ENCODE measurements around the gene TNFRSF1A. TPM values are rescaled to one million over a fixed set of nuclear protein-coding genes. Genes with fewer than 3 reads are reported as not detected.

The TNFRSF1A gene
- polyA plus RNA-seq, 1 donor (not counting 4 experiments of a cell fraction or from before 2014, with no cell fraction given), result 101 TPM

DNA sequence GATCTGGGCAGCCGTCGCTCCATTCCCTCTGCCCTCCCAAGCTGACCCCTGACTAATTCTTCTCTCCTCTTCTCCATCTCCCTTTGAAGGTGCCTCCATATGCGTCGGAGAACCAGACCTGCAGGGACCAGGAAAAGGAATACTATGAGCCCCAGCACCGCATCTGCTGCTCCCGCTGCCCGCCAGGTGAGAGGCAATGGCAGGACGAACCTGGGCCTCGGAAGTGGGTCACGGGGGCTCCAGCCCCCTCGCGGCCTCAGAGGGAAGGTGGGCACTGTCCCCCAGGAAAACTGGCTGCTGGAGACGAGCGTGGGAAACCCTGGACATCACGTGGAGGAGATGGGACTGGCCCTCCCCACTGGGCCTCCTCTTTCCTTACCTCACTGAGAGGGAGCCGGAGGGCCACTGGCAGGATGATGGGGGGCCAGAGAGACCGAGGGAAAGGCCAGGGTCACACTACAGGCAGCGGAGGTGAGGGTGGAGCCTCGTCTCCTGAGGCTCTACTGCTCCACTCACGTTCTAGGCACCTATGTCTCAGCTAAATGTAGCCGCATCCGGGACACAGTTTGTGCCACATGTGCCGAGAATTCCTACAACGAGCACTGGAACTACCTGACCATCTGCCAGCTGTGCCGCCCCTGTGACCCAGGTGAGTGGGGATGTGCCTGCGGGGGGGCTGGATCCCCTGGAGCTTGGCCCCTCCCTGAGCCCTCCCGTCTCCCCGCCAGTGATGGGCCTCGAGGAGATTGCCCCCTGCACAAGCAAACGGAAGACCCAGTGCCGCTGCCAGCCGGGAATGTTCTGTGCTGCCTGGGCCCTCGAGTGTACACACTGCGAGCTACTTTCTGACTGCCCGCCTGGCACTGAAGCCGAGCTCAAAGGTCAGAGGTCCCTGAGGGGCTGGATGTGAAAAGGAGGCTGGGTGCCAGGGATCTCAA is 42.9 kb upstream of the TNFRSF1A start:
- peak overlapping the region; percentile 87 for H3K27ac ChIP-seq (ENCODE audit: control insufficient read depth, insufficient read depth, low read length)
- peaks cover 48% of the 10 kb centered on the region for H3K4me1 ChIP-seq (ENCODE audit: control insufficient read depth, extremely low read depth, insufficient read depth, low read length)
- H3K9me3 ChIP-seq (ENCODE audit: control insufficient read depth, low read depth, low read length), result no peaks in the 10 kb centered on the region
- peaks cover 22 to 42% of the 10 kb centered on the region in 2 experiments for H3K36me3 ChIP-seq (ENCODE audit: control insufficient read depth in 2 of 2, extremely low read depth in 1 of 2, insufficient read depth in 2 of 2, low read length in 2 of 2)
- peak overlapping the region; percentile 12 for H2AFZ ChIP-seq (ENCODE audit: control insufficient read depth, low read length)
- peaks cover 50% of the 10 kb centered on the region for H3K79me2 ChIP-seq (ENCODE audit: control insufficient read depth, insufficient read depth, low read length)
- H3K9ac ChIP-seq (ENCODE audit: control insufficient read depth, extremely low read depth, insufficient read depth, low read length), result peak overlapping the region; percentile 93
- peak overlapping the region; percentile 96 for H3K4me2 ChIP-seq (ENCODE audit: control insufficient read depth, extremely low read depth, insufficient read depth, low read depth, low read length)
- H4K20me1 ChIP-seq (ENCODE audit: control insufficient read depth, extremely low read depth, insufficient read depth, low read length), result no peaks in the 10 kb centered on the region
- dilution Hi-C loops (cut with MboI; ENCODE audit: extremely low pct_ligation_motif_present, low sequenced_read_pairs), result no loop called here
- peak; percentile 68 for FAIRE-seq
- H3K27me3 ChIP-seq (ENCODE audit: control insufficient read depth, extremely low read depth, insufficient read depth, low read length), result no peaks in the 10 kb centered on the region
- no peak for DNase-seq (ENCODE audit: low read depth, low spot score)
- H3K4me3 ChIP-seq (ENCODE audit: control insufficient read depth in 2 of 3, extremely low read depth in 1 of 3, insufficient read depth in 2 of 3, low read depth in 1 of 3, low read length in 3 of 3), result peak overlapping the region; percentile 91 to 94 (median 94)
- H3K9me1 ChIP-seq (ENCODE audit: control insufficient read depth, extremely low read depth, insufficient read depth, low read length), result peaks cover 5% of the 10 kb centered on the region
- TF ChIP-seq, protein P1, sequence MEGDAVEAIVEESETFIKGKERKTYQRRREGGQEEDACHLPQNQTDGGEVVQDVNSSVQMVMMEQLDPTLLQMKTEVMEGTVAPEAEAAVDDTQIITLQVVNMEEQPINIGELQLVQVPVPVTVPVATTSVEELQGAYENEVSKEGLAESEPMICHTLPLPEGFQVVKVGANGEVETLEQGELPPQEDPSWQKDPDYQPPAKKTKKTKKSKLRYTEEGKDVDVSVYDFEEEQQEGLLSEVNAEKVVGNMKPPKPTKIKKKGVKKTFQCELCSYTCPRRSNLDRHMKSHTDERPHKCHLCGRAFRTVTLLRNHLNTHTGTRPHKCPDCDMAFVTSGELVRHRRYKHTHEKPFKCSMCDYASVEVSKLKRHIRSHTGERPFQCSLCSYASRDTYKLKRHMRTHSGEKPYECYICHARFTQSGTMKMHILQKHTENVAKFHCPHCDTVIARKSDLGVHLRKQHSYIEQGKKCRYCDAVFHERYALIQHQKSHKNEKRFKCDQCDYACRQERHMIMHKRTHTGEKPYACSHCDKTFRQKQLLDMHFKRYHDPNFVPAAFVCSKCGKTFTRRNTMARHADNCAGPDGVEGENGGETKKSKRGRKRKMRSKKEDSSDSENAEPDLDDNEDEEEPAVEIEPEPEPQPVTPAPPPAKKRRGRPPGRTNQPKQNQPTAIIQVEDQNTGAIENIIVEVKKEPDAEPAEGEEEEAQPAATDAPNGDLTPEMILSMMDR (optimal IDR thresholded peaks at IDR 0.05 in 1 of 3, IDR thresholded peaks at IDR 0.05 in 1 of 3, conservative IDR thresholded peaks at IDR 0.05 in 1 of 3; ENCODE audit: extremely low read depth in 1 of 3, insufficient read depth in 2 of 3, low read length in 3 of 3), result peak in 1 of 3 experiments; percentile 11
- no peak for TF ChIP-seq EZH2 (IDR thresholded peaks at IDR 0.05; ENCODE audit: low read length)

GRCh38 chr12:6383572-6384498 is 42.0 kb upstream of the TNFRSF1A start, which contains the start of gene LTBR:
Gene LTBR, plus strand, starts transcription at chr12:6384162. Its CDS starts 197 bp downstream, at chr12:6384359.
- FAIRE-seq (peak; percentile 17), DNase-seq (ENCODE audit: low read depth, low spot score) (no peak)
- no peaks in the 10 kb centered on the region for H3K27me3 ChIP-seq (ENCODE audit: control insufficient read depth, extremely low read depth, insufficient read depth, low read length)
- H3K79me2 ChIP-seq (ENCODE audit: control insufficient read depth, insufficient read depth, low read length), result peaks cover 46% of the 10 kb centered on the region
- TF ChIP-seq, protein P1 (optimal IDR thresholded peaks at IDR 0.05 in 1 of 3, IDR thresholded peaks at IDR 0.05 in 1 of 3, conservative IDR thresholded peaks at IDR 0.05 in 1 of 3; ENCODE audit: extremely low read depth in 1 of 3, insufficient read depth in 2 of 3, low read length in 3 of 3), result peak in 2 of 3 experiments; percentile 11 to 17
- no peak for TF ChIP-seq EZH2 (IDR thresholded peaks at IDR 0.05; ENCODE audit: low read length)
- dilution Hi-C loops (cut with MboI; ENCODE audit: extremely low pct_ligation_motif_present, low sequenced_read_pairs), result no loop called here
- H3K9me1 ChIP-seq (ENCODE audit: control insufficient read depth, extremely low read depth, insufficient read depth, low read length), result peaks cover 5% of the 10 kb centered on the region
- peaks cover 48% of the 10 kb centered on the region for H3K4me1 ChIP-seq (ENCODE audit: control insufficient read depth, extremely low read depth, insufficient read depth, low read length)
- peak within 1 kb of the TSS; percentile 87 for H3K27ac ChIP-seq (ENCODE audit: control insufficient read depth, insufficient read depth, low read length)
- H3K4me2 ChIP-seq (ENCODE audit: control insufficient read depth, extremely low read depth, insufficient read depth, low read depth, low read length), result peak within 1 kb of the TSS; percentile 96
- H3K9ac ChIP-seq (ENCODE audit: control insufficient read depth, extremely low read depth, insufficient read depth, low read length), result peak within 1 kb of the TSS; percentile 93
- peaks cover 17 to 34% of the 10 kb centered on the region in 2 experiments for H3K36me3 ChIP-seq (ENCODE audit: control insufficient read depth in 2 of 2, extremely low read depth in 1 of 2, insufficient read depth in 2 of 2, low read length in 2 of 2)
- H3K4me3 ChIP-seq (ENCODE audit: control insufficient read depth in 2 of 3, extremely low read depth in 1 of 3, insufficient read depth in 2 of 3, low read depth in 1 of 3, low read length in 3 of 3), result peak within 1 kb of the TSS; percentile 91 to 94 (median 94)
- H4K20me1 ChIP-seq (ENCODE audit: control insufficient read depth, extremely low read depth, insufficient read depth, low read length), result no peaks in the 10 kb centered on the region
- H3K9me3 ChIP-seq (ENCODE audit: control insufficient read depth, low read depth, low read length), result no peaks in the 10 kb centered on the region
- H2AFZ ChIP-seq (ENCODE audit: control insufficient read depth, low read length), result peak within 1 kb of the TSS; percentile 51

Data from keratinocyte (primary cell).